Measurements from ENCODE around the gene KXD1.
"Not testable (repeated sequence)": the region's sequence is repeated elsewhere in the genome, so short reads cannot be mapped to it uniquely, and the experiment has no call there.

Gene KXD1

GRCh38 chr19:18594096-18594823 is 36.6 kb downstream of the KXD1 start:
- Histone ChIP-seq H3K4me3 (ENCODE audit: extremely low read depth, insufficient read depth, low read length, poor library complexity, severe bottlenecking) (peak overlapping the region; percentile 28), H3K36me3 (ENCODE audit: control insufficient read depth, insufficient read depth, low read length) (no peaks in the 10 kb centered on the region), H3K27ac (ENCODE audit: low read depth, low read length, severe bottlenecking) (no peak overlapping the region), H3K9me3 (ENCODE audit: control insufficient read depth, low read length) (no peaks in the 10 kb centered on the region), H3K4me1 (ENCODE audit: control insufficient read depth, insufficient read depth, low read length, poor library complexity, severe bottlenecking) (no peaks in the 10 kb centered on the region)
- WGBS, 2 experiments (ENCODE audit: insufficient coverage in 2 of 2), result 4% methylated on average over 19 to 23 of the region's 54 CpGs

GRCh38 chr19:18594824-18595373 is 37.2 kb downstream of the KXD1 start:
- peak overlapping the region; percentile 28 for H3K4me3 ChIP-seq (ENCODE audit: extremely low read depth, insufficient read depth, low read length, poor library complexity, severe bottlenecking)
- no peaks in the 10 kb centered on the region for H3K4me1 ChIP-seq (ENCODE audit: control insufficient read depth, insufficient read depth, low read length, poor library complexity, severe bottlenecking)
- no peaks in the 10 kb centered on the region for H3K9me3 ChIP-seq (ENCODE audit: control insufficient read depth, low read length)
- 51 to 53% methylated on average over 16 to 25 of the region's 26 CpGs for WGBS, 2 experiments (ENCODE audit: insufficient coverage in 2 of 2)
- no peaks in the 10 kb centered on the region for H3K36me3 ChIP-seq (ENCODE audit: control insufficient read depth, insufficient read depth, low read length)
- H3K27ac ChIP-seq (ENCODE audit: low read depth, low read length, severe bottlenecking), result no peak overlapping the region

GRCh38 chr19:18595475-18595874 is 37.8 kb downstream of the KXD1 start:
- Histone ChIP-seq H3K36me3 (ENCODE audit: control insufficient read depth, insufficient read depth, low read length) (no peaks in the 10 kb centered on the region), H3K9me3 (ENCODE audit: control insufficient read depth, low read length) (no peaks in the 10 kb centered on the region), H3K4me3 (ENCODE audit: extremely low read depth, insufficient read depth, low read length, poor library complexity, severe bottlenecking) (no peak overlapping the region), H3K27ac (ENCODE audit: low read depth, low read length, severe bottlenecking) (no peak overlapping the region), H3K4me1 (ENCODE audit: control insufficient read depth, insufficient read depth, low read length, poor library complexity, severe bottlenecking) (no peaks in the 10 kb centered on the region)
- 90 to 91% methylated on average over 4 to 6 of the region's 6 CpGs for WGBS, 2 experiments (ENCODE audit: insufficient coverage in 2 of 2)

GRCh38 chr19:18596752-18597157 is 39.1 kb downstream of the KXD1 start:
- Histone ChIP-seq H3K36me3 (ENCODE audit: control insufficient read depth, insufficient read depth, low read length) (no peaks in the 10 kb centered on the region), H3K27ac (ENCODE audit: low read depth, low read length, severe bottlenecking) (no peak overlapping the region), H3K4me1 (ENCODE audit: control insufficient read depth, insufficient read depth, low read length, poor library complexity, severe bottlenecking) (no peaks in the 10 kb centered on the region), H3K4me3 (ENCODE audit: extremely low read depth, insufficient read depth, low read length, poor library complexity, severe bottlenecking) (no peak overlapping the region), H3K9me3 (ENCODE audit: control insufficient read depth, low read length) (no peaks in the 10 kb centered on the region)
- WGBS, 2 experiments (ENCODE audit: insufficient coverage in 2 of 2), result 83 to 85% methylated on average over 17 to 20 of the region's 21 CpGs

- WGBS, 2 experiments (ENCODE audit: insufficient coverage in 2 of 2), result 73 to 84% methylated on average over 14 to 20 of the region's 25 CpGs
- Histone ChIP-seq H3K9me3 (ENCODE audit: control insufficient read depth, low read length) (no peaks in the 10 kb centered on the region), H3K36me3 (ENCODE audit: control insufficient read depth, insufficient read depth, low read length) (peaks cover 3% of the 10 kb centered on the region), H3K4me1 (ENCODE audit: control insufficient read depth, insufficient read depth, low read length, poor library complexity, severe bottlenecking) (no peaks in the 10 kb centered on the region), H3K4me3 (ENCODE audit: extremely low read depth, insufficient read depth, low read length, poor library complexity, severe bottlenecking) (no peak overlapping the region), H3K27ac (ENCODE audit: low read depth, low read length, severe bottlenecking) (no peak overlapping the region)
These were observed 40.4 kb downstream of the KXD1 start for GRCh38 chr19:18597809-18598660.

- peaks cover 3% of the 10 kb centered on the region for H3K36me3 ChIP-seq (ENCODE audit: control insufficient read depth, insufficient read depth, low read length)
- WGBS, 2 experiments (ENCODE audit: insufficient coverage in 2 of 2), result 94% methylated on average over 20 of the region's 20 CpGs
These were observed 41.8 kb downstream of the KXD1 start for GRCh38 chr19:18599485-18599884.

GRCh38 chr19:18600692-18601397 is 43.2 kb downstream of the KXD1 start:
- not testable (repeated sequence) for H3K9me3 ChIP-seq (ENCODE audit: control insufficient read depth, low read length); H3K27ac ChIP-seq (ENCODE audit: low read depth, low read length, severe bottlenecking); H3K4me3 ChIP-seq (ENCODE audit: extremely low read depth, insufficient read depth, low read length, poor library complexity, severe bottlenecking); H3K36me3 ChIP-seq (ENCODE audit: control insufficient read depth, insufficient read depth, low read length)
- peaks cover 21% of the 10 kb centered on the region for H3K4me1 ChIP-seq (ENCODE audit: control insufficient read depth, insufficient read depth, low read length, poor library complexity, severe bottlenecking)
- WGBS, 2 experiments (ENCODE audit: insufficient coverage in 2 of 2), result 93 to 97% methylated on average over 9 to 13 of the region's 15 CpGs

More at GRCh38 chr19:18599485-18599884, 41.8 kb downstream of the KXD1 start:
- Histone ChIP-seq H3K4me1 (ENCODE audit: control insufficient read depth, insufficient read depth, low read length, poor library complexity, severe bottlenecking) (peaks cover 9% of the 10 kb centered on the region), H3K27ac (ENCODE audit: low read depth, low read length, severe bottlenecking) (no peak overlapping the region), H3K9me3 (ENCODE audit: control insufficient read depth, low read length) (no peaks in the 10 kb centered on the region), H3K4me3 (ENCODE audit: extremely low read depth, insufficient read depth, low read length, poor library complexity, severe bottlenecking) (no peak overlapping the region)

- 82 to 100% methylated on average over 1 to 2 of the region's 4 CpGs for WGBS, 2 experiments (ENCODE audit: insufficient coverage in 2 of 2)
- Histone ChIP-seq H3K9me3 (ENCODE audit: control insufficient read depth, low read length) (no peaks in the 10 kb centered on the region), H3K4me3 (ENCODE audit: extremely low read depth, insufficient read depth, low read length, poor library complexity, severe bottlenecking) (no peak overlapping the region), H3K36me3 (ENCODE audit: control insufficient read depth, insufficient read depth, low read length) (peaks cover 3% of the 10 kb centered on the region), H3K4me1 (ENCODE audit: control insufficient read depth, insufficient read depth, low read length, poor library complexity, severe bottlenecking) (peaks cover 21% of the 10 kb centered on the region), H3K27ac (ENCODE audit: low read depth, low read length, severe bottlenecking) (no peak overlapping the region)
These were observed 44.2 kb downstream of the KXD1 start for GRCh38 chr19:18601875-18602274.

GRCh38 chr19:18603255-18603957 is 45.7 kb downstream of the KXD1 start:
- Histone ChIP-seq H3K36me3 (ENCODE audit: control insufficient read depth, insufficient read depth, low read length) (peaks cover 3% of the 10 kb centered on the region), H3K9me3 (ENCODE audit: control insufficient read depth, low read length) (no peaks in the 10 kb centered on the region), H3K4me3 (ENCODE audit: extremely low read depth, insufficient read depth, low read length, poor library complexity, severe bottlenecking) (no peak overlapping the region), H3K4me1 (ENCODE audit: control insufficient read depth, insufficient read depth, low read length, poor library complexity, severe bottlenecking) (peaks cover 28% of the 10 kb centered on the region), H3K27ac (ENCODE audit: low read depth, low read length, severe bottlenecking) (no peak overlapping the region)
- 10% methylated on average over 20 to 31 of the region's 32 CpGs for WGBS, 2 experiments (ENCODE audit: insufficient coverage in 2 of 2)
